A673 (cell line): ENCODE measurements around the gene RNF25. TPM values are rescaled to one million over a fixed set of nuclear protein-coding genes. Genes with fewer than 3 reads are reported as not detected.
A peak's percentile ranks its signal among the peaks of the same experiment; 100 is the strongest.

Experiments used
- BruUV-seq: library from RNA; stranded (reverse); fragments of 400-500 nt; replicated peaks from 2 replicates; lab custom pipeline; 2021; lab: Mats Ljungman, UMichigan
- CTCF ChIA-PET: fragments of 300-600 bp; sonication (Branson Sonifier 250); formaldehyde crosslinking; loops from one replicate; lab custom pipeline; 2022; ENCODE audit warnings: antibody characterized with exemption; lab: Charles Lee
- POLR2A ChIA-PET: fragments of 300-600 bp; sonication (Branson Sonifier 250); formaldehyde crosslinking; loops from one replicate; lab custom pipeline; 2022; ENCODE audit warnings: antibody characterized with exemption; ENCODE audit not compliant: low non-redundant PET; lab: Charles Lee
- DNase-seq: peaks from one replicate; pipeline ENCODE4 v3.0.0-alpha.2; 2015; ENCODE audit warnings: low spot score
- H3K27ac ChIP-seq: fragments of 200-600 bp; sonication (generic); 2 replicates; pipeline ENCODE4 v1.5.1; 2016; ENCODE audit warnings: mixed run types, low read depth, mild to moderate bottlenecking, mixed read lengths, antibody characterized with exemption, low read length; ENCODE audit not compliant: poor library complexity, severe bottlenecking
- H3K27me3 ChIP-seq: fragments of 200-600 bp; sonication (generic); replicated peaks from 2 replicates; pipeline ENCODE4 v1.6.1; 2017; ENCODE audit warnings: mixed run types, low read depth, mild to moderate bottlenecking, mixed read lengths, antibody characterized with exemption, low read length; ENCODE audit not compliant: insufficient read depth, poor library complexity
- H3K36me3 ChIP-seq: fragments of 200-600 bp; sonication (generic); 2 replicates; pipeline ENCODE4 v1.6.1; 2016; ENCODE audit warnings: mixed run types, mild to moderate bottlenecking, mixed read lengths, antibody characterized with exemption, low read length; ENCODE audit not compliant: insufficient read depth, poor library complexity, severe bottlenecking
- H3K4me1 ChIP-seq: fragments of 200-600 bp; sonication (generic); 2 replicates; pipeline ENCODE4 v1.6.1; 2017; ENCODE audit warnings: mixed run types, mild to moderate bottlenecking, mixed read lengths, antibody characterized with exemption, low read length; ENCODE audit not compliant: insufficient read depth, poor library complexity, severe bottlenecking
- H3K4me3 ChIP-seq: fragments of 200-600 bp; sonication (generic); 2 replicates; pipeline ENCODE4 v1.5.1; 2016; ENCODE audit warnings: low read depth, mixed run types, mild to moderate bottlenecking, mixed read lengths, low read length; ENCODE audit not compliant: poor library complexity, severe bottlenecking
- H3K9me3 ChIP-seq: fragments of 200-600 bp; sonication (generic); 2 replicates; pipeline ENCODE4 v1.6.1; 2016; ENCODE audit warnings: mixed run types, low read depth, mild to moderate bottlenecking, mixed read lengths, antibody characterized with exemption, low read length; ENCODE audit not compliant: poor library complexity, severe bottlenecking
- EZH2 ChIP-seq: fragments of 200-600 bp; sonication (generic); IDR thresholded peaks from 2 replicates; pipeline ENCODE4 v1.6.1; 2017; ENCODE audit warnings: borderline replicate concordance, low read depth, mild to moderate bottlenecking, mixed read lengths, antibody characterized with exemption, low read length; ENCODE audit not compliant: poor library complexity, severe bottlenecking
- intact Hi-C: fragments of 100-400 bp; cut with micrococcal nuclease; formaldehyde crosslinking; loops from one replicate; pipeline ENCODE4 v1.10.0; 2022; ENCODE audit not compliant: unreplicated experiment
- total RNA-seq: library from RNA; stranded (reverse); gene quantifications from 2 replicates; pipeline ENCODE4 v1.2.3, GENCODE V29; 2021
- TF ChIP-seq, protein P1 (sequence below): fragments of 300-800, 200-600 bp; sonication (generic); conservative IDR thresholded peaks from 2 replicates; pipeline ENCODE4 v1.5.1; 2017; ENCODE audit warnings: low read depth, mild to moderate bottlenecking, antibody characterized with exemption, low read length, moderate library complexity, mixed read lengths

Gene RNF25
- total RNA-seq, 1 experiment from 2014 or later: 39.4 TPM

DNA sequence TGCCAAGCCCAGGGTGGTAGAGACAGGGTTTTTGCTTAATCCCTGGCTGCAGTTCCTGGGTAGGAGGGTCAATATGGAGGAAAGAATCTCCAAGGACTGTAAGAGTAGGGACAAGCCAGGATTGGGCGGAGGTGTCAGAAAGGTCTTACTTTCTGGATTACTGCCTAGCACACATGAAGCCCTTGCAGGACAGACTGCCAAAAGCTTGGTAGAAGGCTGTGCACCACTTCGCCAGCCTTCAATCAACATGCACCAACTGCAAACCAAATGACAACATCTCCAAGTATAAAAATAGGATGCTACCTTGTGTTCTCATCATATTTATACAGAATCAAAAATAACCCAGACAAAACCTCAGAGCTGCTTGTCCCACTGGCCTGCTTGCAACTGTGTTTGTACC lies 16.1 kb downstream of the RNF25 start:
- no peak for TF ChIP-seq EZH2
- TF ChIP-seq, protein P1, sequence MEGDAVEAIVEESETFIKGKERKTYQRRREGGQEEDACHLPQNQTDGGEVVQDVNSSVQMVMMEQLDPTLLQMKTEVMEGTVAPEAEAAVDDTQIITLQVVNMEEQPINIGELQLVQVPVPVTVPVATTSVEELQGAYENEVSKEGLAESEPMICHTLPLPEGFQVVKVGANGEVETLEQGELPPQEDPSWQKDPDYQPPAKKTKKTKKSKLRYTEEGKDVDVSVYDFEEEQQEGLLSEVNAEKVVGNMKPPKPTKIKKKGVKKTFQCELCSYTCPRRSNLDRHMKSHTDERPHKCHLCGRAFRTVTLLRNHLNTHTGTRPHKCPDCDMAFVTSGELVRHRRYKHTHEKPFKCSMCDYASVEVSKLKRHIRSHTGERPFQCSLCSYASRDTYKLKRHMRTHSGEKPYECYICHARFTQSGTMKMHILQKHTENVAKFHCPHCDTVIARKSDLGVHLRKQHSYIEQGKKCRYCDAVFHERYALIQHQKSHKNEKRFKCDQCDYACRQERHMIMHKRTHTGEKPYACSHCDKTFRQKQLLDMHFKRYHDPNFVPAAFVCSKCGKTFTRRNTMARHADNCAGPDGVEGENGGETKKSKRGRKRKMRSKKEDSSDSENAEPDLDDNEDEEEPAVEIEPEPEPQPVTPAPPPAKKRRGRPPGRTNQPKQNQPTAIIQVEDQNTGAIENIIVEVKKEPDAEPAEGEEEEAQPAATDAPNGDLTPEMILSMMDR: no peak
- CTCF ChIA-PET: no interaction called here
- no TSS peak for BruUV-seq
- Histone ChIP-seq H3K27ac (no peak overlapping the region), H3K27me3 (no peaks in the 10 kb centered on the region), H3K36me3 (peaks cover 64% of the 10 kb centered on the region), H3K4me1 (peaks cover 5% of the 10 kb centered on the region), H3K9me3 (no peaks in the 10 kb centered on the region), H3K4me3 (no peak overlapping the region)
- intact Hi-C loops: no loop called here
- POLR2A ChIA-PET: no interaction called here
- no peak for DNase-seq

DNA sequence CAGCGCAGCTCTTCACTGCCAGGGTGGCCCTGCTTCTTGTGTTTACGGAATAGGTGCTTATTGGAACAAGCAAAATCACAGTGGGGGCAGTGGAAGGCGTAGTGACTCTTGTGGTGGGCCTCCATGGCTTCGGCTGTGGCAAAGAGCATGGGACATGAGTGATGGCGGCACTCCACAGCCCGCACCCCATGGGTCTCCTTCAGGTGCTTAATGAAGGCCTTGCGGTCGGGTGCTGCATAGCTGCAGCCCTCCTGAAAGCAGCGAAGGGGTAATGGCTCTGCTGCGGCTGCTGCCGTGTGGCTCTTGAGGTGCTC lies 23.1 kb downstream of the RNF25 start:
- Histone ChIP-seq H3K27ac (no peak overlapping the region), H3K9me3 (no peaks in the 10 kb centered on the region), H3K36me3 (peaks cover 84% of the 10 kb centered on the region), H3K27me3 (no peaks in the 10 kb centered on the region), H3K4me1 (no peaks in the 10 kb centered on the region), H3K4me3 (no peak overlapping the region)
- no TSS peak for BruUV-seq
- DNase-seq: no peak
- POLR2A ChIA-PET: no interaction called here
- TF ChIP-seq, protein P1: 0 out of 2 replicates have a peak, but pooled peaks have one; percentile 32
- TF ChIP-seq EZH2: no peak
- CTCF ChIA-PET: no interaction called here
- intact Hi-C loops: loop anchor here (1.0 to 5.0 kb wide), 3 partner anchors 241 to 376 kb away; partner anchors contain the start of gene TMBIM1

DNA sequence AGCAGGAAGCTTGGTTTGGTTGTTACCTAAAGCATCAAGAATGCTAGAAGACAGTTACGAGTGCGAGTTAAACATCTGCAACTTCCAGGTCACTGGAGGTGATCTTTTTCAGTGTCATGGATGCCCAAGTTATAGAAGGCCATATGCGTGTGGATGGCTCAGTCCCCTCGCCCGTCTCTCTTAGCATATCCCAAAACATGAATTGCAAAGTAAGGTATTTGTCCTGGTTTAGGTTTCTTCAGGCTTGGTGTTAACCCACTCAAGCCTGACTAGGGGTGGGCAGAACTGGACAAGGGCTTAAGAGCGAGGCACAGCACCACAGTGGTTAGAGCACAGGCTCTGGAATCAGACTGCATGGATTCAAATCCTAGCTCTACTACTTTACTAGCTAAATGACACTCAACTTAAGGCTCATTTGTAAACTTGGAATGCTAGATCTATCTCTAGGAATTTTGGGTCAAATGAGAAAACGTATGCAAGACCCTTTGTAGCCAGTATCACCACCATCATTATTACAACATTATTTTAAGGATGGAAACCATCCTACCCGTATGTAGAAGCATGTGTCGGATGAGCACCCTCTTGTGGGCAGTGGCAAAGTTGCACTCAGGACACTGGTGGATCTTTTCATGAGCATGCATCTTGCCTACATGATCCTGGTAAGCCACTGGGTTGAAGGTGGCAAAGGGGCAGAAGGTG lies 23.6 kb downstream of the RNF25 start:
- TF ChIP-seq, protein P1: peak; percentile 93
- TF ChIP-seq EZH2: no peak
- H3K4me1 ChIP-seq: no peaks in the 10 kb centered on the region
- H3K9me3 ChIP-seq: no peaks in the 10 kb centered on the region
- no TSS peak for BruUV-seq
- H3K4me3 ChIP-seq: no peak overlapping the region
- ChIA-PET CTCF (interaction anchor here (0.6 kb wide), 1 partner anchor 23 kb away, joined by 3 read pairs; the partner anchor contains the start of genes RNF25 and STK36), POLR2A (interaction anchor here (0.6 kb wide), 1 partner anchor 35 kb away, joined by 5 read pairs; no protein-coding TSS in a partner anchor)
- no peak overlapping the region for H3K27ac ChIP-seq
- H3K27me3 ChIP-seq: no peaks in the 10 kb centered on the region
- H3K36me3 ChIP-seq: peaks cover 84% of the 10 kb centered on the region
- intact Hi-C loops: loop anchor here (1.0 to 5.0 kb wide), 3 partner anchors 241 to 376 kb away; partner anchors contain the start of gene TMBIM1
- peak; percentile 72 for DNase-seq
